HG03442 (cell line): ENCODE data around the gene CDC14B.
"Not testable (repeated sequence)": the region's sequence is repeated elsewhere in the genome, so short reads cannot be mapped to it uniquely, and the experiment has no call there.

Experiments
- ATAC-seq: cut with Tn5 transposase; IDR thresholded peaks from one replicate; pipeline ENCODE4 v1.9.1; 2021; ENCODE audit warnings: mild to moderate bottlenecking, moderate library complexity; ENCODE audit not compliant: unreplicated experiment

CDC14B gene

DNA sequence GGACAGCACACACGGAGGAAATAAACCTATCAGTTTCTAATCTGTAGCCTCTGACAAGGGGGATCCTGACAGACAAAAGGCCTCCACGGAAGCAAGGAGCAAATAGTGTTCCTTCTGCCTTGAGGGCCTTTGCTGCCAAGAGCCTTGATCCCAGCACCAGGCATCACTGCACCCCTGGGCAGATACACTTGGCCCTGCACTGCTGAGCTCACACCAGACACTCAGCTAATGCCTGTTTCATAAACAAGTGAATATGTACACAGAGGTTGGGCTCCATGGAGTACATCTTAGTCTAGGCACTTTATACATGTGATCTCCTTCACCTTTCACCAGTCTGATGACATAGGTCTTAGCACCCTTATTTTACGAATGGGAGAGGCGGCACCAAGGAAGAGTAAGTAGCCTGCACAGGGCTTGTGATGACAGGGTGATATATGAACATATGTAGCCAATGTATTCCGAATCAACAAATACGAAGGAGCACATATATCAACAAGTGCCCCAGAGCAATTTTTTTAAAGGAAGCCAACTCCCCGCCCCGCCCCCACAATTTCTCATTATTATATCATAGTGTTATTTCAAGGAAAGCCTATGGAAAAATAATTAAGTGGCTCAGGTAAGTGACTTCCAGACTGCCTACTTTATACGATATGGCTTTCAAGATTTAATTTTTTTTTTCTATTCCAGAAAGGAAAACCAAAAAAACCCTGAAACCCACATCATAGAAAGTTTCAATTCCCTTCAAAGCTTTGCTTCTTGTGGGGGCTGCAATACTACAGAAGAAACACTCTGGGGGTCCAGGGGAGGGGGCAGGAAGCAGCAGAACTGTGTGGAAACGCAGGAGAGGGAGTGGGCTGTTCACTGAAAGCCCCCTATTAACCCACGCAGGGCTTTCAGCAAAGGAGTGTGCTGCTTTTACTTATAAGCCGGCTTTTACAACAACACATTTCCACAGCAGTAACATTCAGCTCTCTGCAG is 32.0 kb downstream of the CDC14B start:
- ATAC-seq, result no peak

DNA sequence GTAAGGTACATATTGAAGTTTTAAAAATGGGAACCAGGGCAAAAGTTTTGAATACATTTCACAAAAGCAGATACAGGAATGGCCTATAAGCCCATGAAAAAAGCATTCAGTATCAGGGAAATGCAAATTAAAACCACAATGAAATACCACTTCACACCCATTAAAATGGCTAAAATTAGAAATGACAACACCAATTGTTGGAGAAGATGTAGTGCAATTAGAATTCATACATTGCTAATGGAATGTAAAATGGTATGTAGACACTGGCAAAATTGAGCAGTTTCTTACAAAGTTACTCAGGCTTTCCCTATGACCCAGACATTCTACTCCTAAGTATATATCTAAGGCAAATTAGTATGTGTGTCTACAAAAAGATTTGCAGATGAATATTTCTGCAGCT is 34.2 kb downstream of the CDC14B start:
- ATAC-seq, result no peak

DNA sequence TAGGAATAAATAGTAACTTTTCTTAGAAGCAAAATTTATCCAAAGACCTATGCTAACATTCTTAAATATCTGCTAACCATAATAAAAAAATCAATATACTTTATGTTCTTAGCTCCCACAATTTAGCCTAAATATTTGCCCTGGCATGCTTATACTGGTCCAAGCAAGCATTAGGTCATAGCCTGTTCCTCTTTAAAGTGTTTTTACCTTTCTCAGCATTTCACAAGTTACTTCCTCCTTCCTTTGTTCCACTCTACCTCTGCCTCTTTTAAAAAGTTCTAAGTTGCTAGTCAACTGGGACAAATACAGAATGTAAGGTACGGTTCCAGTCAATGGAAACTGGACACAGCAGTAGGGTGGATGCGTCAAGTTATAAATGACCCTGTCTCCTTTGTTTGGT is 37.4 kb downstream of the CDC14B start:
- ATAC-seq, result not testable (repeated sequence)

DNA sequence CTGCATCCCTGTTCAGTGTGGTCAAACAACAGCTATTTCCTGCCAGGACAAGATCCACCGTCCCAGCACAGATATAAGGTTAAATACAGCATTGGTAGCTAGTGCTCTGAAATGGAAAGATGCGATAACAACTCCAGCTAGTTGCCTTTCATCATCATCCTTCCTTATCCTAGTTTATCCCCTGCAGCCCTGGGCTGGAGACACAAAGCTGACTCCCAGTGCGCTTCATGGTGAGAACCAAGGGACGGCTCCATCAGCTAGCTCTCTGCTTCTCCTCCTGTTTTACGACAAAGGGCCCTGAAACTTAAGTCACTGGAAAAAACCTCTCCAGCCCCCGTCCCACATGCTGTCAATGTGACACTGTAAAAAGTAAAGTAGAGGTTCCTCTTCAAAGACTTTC is 37.9 kb downstream of the CDC14B start:
- ATAC-seq, result no peak

DNA sequence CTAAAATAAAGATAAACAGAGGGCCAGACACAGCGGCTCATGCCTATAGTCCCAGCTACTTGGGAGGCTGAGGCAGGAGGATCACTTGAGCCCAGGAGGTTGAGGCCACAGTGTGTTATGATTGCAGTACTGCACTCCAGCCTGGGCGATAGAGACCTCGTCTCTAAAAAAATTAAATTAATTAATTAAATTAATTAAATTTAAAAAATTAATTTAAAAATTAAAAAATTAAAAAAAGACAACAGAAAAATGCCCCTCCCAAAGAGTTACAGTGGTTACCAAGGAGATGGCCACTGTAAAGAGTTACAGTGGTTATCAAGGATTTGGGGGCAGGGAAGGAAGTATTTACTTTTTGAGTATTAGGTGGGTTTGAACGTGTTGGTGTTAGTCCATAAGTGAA is 38.3 kb downstream of the CDC14B start:
- ATAC-seq, result no peak

DNA sequence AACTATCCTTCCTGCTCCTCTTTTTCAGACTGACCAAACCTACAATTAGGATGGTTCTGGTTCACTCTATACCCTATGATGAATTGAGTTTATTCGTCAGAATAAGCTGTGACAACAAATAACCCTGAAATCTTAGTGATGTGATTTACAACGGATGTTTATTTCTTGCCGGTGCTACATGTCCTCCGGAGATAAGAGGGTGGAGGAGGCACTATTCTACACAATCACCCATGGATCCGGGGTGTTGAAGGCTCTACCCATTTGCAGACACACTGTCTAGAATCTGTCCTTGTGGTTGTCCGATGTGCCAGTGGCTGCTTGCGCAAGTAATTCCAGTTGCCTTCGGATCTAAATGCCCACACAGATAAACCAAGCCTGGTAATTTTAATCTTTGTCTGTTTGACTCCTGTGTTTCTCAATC is 44.7 kb downstream of the CDC14B start:
- no peak for ATAC-seq

DNA sequence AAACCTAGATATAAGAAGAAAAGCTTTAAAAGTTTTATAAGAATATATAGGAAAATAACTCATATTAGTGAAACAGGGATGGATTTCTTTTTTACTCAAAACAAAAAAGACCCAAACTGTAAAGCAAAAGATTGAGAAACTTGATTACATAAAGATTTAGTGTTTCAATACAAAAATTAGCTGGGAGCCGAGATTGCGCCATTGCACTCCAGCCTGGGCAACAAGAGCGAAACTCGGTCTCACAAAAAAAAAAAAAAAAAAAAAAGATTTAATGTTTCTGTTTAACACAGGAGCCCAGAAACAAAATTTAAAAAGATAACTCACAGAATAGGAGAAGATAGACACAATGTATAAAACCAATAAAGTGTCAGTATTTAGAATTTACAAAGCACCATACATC is 45.2 kb downstream of the CDC14B start:
- ATAC-seq, result no peak

DNA sequence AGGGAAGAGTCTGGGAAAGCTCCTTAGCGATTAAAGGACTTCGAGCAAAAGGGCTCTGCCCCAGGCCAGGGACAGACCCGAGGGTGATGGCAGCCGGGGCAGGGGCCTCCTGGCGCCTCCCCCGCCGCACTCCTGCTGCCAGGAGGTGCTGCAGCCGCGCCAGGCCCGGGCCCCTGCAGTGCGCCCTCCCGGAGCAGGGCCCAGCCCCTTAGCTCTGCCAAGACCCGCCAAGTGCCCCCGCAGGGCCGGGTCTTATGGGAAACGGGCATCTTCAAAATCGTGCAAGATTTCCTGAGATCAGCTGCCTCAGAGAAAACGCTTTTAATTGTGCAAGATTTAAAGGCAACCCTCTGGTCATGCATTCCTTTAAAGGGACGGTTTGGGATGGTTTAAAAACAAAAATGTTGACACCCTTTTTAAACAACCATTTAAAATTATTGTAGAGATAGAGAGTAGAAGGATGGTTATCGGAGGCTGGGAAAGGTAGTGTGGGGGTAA is 52.4 kb downstream of the CDC14B start:
- ATAC-seq, result peak; percentile 34

DNA sequence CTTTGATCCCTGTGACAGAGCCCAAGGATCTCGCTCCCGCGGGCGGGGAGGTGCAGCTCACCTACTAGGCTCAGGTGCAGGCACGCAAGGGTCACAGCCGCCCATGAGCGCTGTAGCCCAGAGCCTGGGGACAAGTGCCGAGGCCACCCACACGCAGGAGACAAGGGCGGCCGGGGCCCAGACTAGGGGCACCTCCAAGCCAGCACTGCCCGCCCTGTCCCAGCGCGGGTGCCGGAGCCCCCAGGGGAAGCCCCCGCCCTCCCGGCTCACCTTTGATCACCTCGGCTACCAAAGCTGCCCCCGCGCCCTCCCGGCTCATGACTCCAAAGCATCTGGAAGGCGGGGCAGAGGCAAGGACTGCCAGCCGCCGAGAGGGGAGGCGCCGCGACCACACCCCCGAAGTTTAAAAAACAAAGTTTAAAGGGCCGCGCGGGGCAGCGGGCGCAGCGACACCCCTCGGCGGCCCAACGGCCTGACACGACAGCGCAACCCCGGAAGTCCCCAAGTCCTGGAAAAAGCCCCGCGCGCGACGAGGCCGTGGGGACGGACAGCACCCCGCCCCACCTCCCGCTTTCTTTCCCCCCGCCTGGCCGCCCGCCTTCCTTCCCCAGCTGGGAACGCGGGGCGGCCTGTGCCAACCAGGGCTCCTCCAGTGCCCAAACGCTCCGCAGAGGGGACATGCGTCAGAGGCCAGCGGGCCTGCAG is 53.0 kb downstream of the CDC14B start:
- ATAC-seq, result peak; percentile 81

DNA sequence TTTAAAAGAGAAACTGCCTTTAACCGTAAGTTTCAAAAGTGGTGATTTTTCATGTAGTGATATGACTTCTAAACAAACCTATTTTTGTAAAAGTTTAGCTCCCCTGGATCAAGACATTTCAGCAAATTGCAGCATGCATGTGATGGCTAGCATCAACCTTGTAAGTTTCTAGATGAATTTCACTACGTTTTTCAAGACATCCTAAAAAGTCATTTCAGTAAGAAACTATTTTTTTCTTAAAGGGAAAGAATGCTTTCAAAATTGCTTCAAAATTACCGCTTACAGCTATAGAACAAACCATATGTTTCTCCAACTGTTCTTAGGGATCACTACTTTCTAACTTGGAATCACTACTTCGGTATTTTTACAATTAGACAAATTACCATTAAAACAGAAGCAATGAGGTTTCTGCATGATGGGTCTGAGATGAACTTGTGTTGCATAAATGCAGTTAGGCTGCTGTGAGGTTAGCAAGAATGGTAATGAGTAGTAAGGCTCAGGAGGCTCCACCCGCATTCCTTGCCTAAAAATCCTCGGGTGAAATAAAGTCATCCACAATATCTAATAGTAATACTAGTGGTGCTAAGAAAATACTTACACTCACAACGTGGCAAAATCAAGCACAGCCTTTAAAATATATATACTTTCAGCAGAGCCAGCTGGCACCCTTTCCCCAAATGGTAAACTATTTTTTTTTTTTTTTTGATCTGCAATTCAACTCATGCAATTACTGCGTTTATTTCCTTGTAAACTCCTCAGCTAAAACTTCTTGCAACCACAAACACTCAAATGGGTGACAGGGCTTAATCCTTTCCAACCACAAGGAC is 53.8 kb downstream of the CDC14B start:
- ATAC-seq, result no peak

DNA sequence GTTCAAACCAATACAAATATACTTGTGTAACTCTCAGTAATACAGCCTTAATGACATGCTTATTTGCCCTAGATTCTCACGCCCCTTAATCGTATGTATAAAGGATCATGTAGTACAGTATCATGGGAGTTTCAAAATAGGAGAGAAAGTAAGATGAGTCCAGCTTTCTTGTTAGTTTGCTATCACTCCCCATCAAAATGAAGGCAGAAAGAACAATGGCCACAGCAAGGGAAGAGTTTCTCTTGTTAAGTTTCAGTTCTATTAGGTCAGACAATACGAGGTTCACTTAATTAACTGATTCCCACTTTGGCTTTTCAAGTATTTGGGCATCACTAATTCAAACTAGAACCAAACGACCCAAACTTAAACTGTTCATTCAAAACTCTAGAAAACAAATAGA is 55.4 kb downstream of the CDC14B start:
- ATAC-seq, result no peak

DNA sequence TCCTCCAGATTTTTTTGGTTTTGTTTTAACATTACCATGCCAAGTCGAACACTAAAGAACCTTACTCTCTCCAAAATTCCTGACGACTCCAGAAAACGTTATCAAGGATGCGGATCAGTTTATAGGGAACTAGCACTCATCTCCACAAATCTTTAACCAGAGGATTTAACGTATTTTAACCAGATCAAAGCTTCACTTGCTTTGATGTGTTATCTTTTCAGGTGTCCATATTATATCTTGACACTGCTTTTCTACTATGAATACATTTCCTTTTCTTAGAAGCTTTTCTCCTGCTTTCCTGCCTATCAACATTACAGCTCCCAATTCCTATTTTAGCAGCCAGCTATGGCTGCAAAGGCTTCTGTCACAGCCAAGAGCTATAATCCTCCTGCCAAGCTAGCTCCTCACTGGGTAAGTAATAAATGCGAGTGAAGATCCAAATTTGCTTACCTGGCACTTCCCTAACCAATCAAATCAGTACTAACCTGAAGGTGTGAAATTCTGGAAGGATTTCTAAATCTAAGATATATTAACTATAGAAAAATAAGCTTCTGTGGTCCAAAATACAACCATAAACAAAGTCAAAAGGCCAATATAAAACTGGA is 60.2 kb downstream of the CDC14B start:
- no peak for ATAC-seq

DNA sequence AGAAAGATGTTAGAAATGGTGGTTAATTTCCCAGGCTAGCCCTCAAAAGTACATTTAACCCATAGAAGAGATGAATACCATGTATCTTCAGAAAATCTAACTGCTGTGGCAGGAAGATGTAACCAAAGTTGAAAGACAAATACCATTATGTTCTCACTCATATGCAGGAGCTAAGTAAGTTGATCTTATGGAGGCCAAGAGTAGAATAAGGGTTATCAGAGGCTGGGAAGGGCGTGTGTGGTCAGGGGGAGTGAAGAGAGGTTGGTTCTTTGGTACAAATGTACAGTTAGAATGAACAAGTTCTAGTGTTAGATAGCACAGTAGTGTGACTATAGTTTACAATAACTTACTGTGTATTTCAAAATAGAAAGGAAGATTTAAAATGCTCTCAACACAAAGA is 61.7 kb downstream of the CDC14B start:
- ATAC-seq, result no peak

DNA sequence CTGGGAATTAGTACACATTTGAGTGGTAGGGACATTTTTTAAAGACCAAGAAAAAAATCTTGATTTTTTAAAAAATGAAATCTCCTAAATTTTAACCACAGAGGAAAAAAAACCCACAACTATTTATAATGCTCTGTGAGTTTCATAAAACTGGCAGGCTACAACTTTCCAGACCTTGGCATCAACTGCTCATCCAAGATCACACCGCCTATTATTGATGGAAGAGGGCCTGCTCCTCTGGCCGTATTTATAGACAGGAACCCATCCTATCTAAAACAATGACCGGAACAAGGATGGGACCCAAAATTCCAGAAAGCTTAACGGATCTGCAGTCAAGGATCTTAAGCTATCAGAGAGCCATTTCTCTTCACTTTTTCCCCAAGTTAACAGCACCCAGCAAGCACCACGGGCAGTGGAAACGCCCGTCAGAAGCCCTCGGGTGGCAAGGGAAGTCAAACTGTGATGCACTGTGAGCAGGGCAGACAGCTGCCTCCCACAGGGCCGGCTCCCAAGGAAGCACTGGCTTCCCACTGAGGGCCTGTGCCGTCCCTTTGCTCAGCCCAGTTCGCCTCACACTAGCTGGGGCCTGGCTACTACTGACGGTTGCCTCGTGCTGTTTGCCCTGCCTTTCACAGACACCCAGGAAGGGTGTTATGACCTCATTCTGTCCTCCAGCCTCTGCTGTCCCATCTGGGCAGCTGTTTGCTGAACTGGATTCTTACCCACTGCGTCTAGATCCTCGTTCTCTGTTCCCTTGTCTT is 62.8 kb downstream of the CDC14B start:
- no peak for ATAC-seq

DNA sequence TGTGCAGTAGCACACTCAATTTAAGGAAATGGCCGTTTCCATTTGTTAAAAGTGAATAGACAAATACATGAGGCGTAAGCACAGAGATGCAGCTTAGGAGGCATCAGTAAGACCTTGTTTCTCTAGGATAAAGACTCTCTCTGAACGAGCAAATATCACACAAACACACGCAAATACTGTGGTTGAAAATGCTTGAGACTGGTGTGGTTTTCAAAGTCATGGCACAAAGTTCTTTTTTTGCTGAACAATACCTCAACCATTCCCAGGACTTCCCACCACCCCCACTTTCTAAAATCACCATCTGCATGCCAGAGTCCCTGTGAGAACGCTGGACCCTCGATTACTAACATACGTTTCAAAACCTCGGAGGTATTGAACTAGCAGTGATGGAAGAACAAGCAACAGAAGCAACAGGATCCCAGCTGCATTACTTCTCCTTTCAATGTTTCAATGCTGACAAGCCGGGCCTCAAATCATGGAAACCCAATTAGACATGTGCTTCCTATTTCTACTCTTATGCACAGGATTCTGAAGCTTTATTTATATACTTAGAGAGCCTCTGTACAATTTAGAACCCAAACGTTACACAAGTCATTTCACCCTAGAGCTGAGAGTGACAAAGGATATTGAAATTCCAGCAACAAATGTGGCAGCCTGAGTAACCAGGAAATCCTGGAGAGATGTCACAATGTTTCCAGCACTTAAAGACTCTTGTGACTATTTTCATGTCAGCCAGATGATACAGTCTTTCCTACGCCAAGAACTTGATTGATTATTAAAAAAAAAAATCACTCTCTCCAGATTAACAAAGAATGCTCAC is 63.9 kb downstream of the CDC14B start:
- ATAC-seq, result no peak

DNA sequence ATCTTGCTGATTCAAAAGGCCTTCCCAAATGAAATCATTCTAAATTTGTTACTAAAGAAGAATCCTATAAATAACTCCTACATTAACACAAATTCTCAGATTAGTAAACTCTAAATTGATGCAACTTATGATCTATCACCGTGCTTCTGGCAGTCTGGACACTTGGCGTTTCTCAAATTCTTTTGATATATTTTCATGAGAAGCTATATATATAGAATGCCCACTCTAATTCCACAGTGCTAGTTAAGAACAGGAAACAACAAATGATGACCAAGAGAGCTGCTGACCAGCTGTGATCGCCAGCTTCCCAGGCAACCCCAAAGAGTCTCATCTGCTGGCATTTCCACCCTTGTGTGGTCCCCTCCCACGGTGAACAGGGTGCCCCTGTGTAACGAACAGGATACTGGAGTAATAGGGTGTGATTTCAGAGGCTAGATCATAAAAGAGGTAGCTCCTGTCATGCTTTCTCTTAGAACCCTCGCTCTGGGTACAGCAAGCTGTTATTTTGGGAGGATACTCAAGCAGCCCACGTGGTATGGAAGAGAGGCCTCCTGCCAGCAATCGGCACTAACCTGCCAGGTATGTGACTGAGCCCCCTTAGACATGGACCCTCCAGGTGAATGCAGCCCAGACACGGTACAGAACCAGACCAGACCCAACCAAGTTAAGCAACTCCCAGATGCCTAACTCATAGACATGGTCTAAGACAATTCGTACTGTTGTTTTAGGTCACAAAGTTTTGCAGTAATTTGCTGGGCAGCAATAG is 64.7 kb downstream of the CDC14B start:
- ATAC-seq, result no peak

DNA sequence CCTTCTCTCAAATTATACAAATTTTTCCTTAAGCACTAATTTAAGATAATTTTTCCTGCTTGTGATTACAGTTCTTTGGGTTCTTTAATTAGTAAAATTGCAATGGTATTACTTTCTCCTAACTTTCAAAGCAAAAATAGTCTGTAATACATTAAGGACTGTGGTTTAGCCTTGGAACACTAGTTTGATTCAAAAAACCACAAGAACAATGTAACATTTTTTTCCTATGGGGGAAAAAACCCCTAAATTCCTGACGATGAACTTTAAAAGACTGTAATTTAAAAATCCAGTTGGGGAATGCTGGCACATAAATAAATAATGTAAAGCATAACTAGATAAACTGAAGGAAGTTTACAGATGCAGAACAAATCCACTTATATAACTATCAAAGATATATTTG is 65.3 kb downstream of the CDC14B start:
- no peak for ATAC-seq

DNA sequence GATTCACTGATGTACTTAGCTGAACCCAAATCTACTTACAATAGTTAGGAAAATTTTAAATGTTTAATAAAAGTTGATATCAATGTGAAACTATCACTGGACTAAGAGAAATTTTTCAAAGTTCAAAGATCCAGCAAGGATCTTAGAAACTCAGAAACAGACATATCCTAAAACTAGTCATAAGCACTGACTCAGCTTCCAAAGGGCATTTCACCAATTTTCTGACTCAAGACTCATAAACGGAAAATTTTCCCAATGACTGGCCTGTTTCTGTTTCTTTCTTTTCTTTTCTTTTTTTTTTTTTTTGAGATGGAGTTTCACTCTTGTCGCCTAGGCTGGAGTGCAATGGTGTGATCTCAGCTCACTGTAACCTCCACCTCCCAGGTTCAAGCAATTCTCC is 66.6 kb downstream of the CDC14B start:
- no peak for ATAC-seq
